ENCODE data around the gene TMEM61.
"Not testable (repeated sequence)": the region's sequence is repeated elsewhere in the genome, so short reads cannot be mapped to it uniquely, and the experiment has no call there.

TMEM61 gene

DNA sequence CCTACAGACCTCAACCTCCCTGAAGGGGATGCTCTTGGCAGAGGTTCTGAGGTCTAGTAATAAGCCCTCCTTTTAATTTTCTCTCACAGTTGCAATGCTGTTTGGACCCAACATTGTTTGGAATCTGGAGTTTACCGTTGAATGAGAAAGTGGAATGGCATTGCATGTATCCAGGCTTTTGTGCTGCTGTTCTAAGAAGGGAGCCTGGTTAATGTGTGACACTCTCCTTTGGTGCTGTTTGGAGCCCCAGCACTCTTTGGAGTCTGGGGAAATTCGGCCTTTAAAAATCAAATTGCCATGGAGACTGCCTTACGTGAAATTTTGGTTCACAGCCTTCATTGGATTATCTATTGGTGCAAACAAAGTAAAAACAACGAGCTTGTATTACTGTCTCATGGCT is 23.7 kb upstream of the TMEM61 start:
- in situ Hi-C loops (cut with MboI; ENCODE audit: low pct_unique_long_range_greater_than_20kb, low sequenced_read_pairs, unreplicated experiment): loop anchor here (5.0 kb wide), 1 partner anchor 41 kb away; the partner anchor contains the start of gene BSND
- DNase-seq (ENCODE audit: low spot score): no peak
- TF ChIP-seq, protein P1, sequence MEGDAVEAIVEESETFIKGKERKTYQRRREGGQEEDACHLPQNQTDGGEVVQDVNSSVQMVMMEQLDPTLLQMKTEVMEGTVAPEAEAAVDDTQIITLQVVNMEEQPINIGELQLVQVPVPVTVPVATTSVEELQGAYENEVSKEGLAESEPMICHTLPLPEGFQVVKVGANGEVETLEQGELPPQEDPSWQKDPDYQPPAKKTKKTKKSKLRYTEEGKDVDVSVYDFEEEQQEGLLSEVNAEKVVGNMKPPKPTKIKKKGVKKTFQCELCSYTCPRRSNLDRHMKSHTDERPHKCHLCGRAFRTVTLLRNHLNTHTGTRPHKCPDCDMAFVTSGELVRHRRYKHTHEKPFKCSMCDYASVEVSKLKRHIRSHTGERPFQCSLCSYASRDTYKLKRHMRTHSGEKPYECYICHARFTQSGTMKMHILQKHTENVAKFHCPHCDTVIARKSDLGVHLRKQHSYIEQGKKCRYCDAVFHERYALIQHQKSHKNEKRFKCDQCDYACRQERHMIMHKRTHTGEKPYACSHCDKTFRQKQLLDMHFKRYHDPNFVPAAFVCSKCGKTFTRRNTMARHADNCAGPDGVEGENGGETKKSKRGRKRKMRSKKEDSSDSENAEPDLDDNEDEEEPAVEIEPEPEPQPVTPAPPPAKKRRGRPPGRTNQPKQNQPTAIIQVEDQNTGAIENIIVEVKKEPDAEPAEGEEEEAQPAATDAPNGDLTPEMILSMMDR (IDR thresholded peaks at IDR 0.05; ENCODE audit: extremely low read depth, insufficient read depth, missing control alignments): no peak

GRCh38 chr1:54959241-54959640 is 21.2 kb upstream of the TMEM61 start:
- TF ChIP-seq, protein P1 (IDR thresholded peaks at IDR 0.05; ENCODE audit: extremely low read depth, insufficient read depth, missing control alignments): no peak
- in situ Hi-C loops (cut with MboI; ENCODE audit: low pct_unique_long_range_greater_than_20kb, low sequenced_read_pairs, unreplicated experiment): loop anchor here (5.0 kb wide), 1 partner anchor 38 kb away; the partner anchor contains the start of gene BSND

GRCh38 chr1:54962612-54963395 is 17.6 kb upstream of the TMEM61 start:
- TF ChIP-seq, protein P1 (IDR thresholded peaks at IDR 0.05; ENCODE audit: extremely low read depth, insufficient read depth, missing control alignments): no peak
- no peak for DNase-seq (ENCODE audit: low spot score)
- in situ Hi-C loops (cut with MboI; ENCODE audit: low pct_unique_long_range_greater_than_20kb, low sequenced_read_pairs, unreplicated experiment): no loop called here

More at GRCh38 chr1:54959241-54959640, 21.2 kb upstream of the TMEM61 start:
- no peak for DNase-seq (ENCODE audit: low spot score)

DNA sequence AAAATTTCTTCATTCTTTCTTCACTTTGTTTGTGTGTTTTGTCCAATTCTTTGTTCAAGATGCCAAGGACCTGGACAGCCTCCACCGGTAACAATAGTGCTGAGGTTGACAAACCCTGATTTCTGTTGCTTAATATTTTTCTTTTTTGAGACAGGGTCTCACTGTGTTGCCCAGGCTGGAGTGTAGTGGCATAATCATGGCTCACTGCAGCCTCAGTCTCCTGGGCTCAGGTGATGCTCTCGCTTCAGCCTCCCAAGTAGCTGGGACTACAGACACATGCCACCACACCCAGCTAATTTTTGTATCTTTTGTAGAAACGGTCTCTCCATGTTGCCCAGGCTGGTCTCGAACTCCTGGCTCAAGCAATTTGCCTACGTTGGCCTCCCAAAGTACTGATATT is 16.6 kb upstream of the TMEM61 start:
- in situ Hi-C loops (cut with MboI; ENCODE audit: low pct_unique_long_range_greater_than_20kb, low sequenced_read_pairs, unreplicated experiment); DNase-seq (ENCODE audit: low spot score): not testable (repeated sequence)

GRCh38 chr1:54965624-54966340 is 14.6 kb upstream of the TMEM61 start:
- TF ChIP-seq, protein P1 (IDR thresholded peaks at IDR 0.05; ENCODE audit: extremely low read depth, insufficient read depth, missing control alignments): no peak
- DNase-seq (ENCODE audit: low spot score): no peak
- in situ Hi-C loops (cut with MboI; ENCODE audit: low pct_unique_long_range_greater_than_20kb, low sequenced_read_pairs, unreplicated experiment): no loop called here

- TF ChIP-seq, protein P1 (IDR thresholded peaks at IDR 0.05; ENCODE audit: extremely low read depth, insufficient read depth, missing control alignments): no peak
- DNase-seq (ENCODE audit: low spot score): no peak
- in situ Hi-C loops (cut with MboI; ENCODE audit: low pct_unique_long_range_greater_than_20kb, low sequenced_read_pairs, unreplicated experiment): no loop called here
Measured at GRCh38 chr1:54967372-54967771, 13.1 kb upstream of the TMEM61 start.

DNA sequence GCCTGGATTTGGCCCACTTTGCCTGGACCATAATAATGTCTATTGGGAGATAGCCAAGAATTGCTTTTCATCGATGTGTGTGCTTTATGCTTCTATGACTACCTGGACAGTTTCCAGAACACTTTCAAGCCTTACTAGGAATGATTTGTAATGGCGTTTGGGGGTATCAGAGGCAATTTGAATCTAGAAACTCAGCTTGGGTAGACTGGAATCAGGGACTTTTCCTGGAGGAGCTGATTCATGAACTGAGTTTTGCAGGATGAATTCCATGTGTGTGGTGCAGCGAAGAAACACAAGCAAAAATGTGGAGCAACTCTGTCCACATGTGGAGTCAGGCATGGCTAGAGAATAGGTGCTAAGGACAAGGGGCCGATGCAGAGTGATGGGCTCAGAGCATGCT is 11.9 kb upstream of the TMEM61 start:
- DNase-seq (ENCODE audit: low spot score): no peak
- TF ChIP-seq, protein P1 (IDR thresholded peaks at IDR 0.05; ENCODE audit: extremely low read depth, insufficient read depth, missing control alignments): no peak
- in situ Hi-C loops (cut with MboI; ENCODE audit: low pct_unique_long_range_greater_than_20kb, low sequenced_read_pairs, unreplicated experiment): no loop called here
